Uterus (tissue), 2 donors: Measurements from ENCODE around the gene HORMAD2.

Experiments used
- POLR2A ChIP-seq, 2 donors: fragments of 450-650 bp; IDR thresholded peaks; one replicate each; pipeline ENCODE4 v1.6.1; 2016; ENCODE audit warnings: antibody characterized with exemption in 2 of 2, mild to moderate bottlenecking in 1 of 2, moderate library complexity in 1 of 2
- TF ChIP-seq, protein P1 (sequence below), 4 experiments: fragments of 200-600 bp in 2 of 4; fragments of 450-650 bp in 2 of 4; sonication (generic) in 2 of 4; IDR thresholded peaks; one replicate each; pipeline ENCODE4 v1.5.1; 2016 to 2019; ENCODE audit warnings: antibody characterized with exemption in 4 of 4, mild to moderate bottlenecking in 2 of 4, moderate library complexity in 1 of 4

DNA sequence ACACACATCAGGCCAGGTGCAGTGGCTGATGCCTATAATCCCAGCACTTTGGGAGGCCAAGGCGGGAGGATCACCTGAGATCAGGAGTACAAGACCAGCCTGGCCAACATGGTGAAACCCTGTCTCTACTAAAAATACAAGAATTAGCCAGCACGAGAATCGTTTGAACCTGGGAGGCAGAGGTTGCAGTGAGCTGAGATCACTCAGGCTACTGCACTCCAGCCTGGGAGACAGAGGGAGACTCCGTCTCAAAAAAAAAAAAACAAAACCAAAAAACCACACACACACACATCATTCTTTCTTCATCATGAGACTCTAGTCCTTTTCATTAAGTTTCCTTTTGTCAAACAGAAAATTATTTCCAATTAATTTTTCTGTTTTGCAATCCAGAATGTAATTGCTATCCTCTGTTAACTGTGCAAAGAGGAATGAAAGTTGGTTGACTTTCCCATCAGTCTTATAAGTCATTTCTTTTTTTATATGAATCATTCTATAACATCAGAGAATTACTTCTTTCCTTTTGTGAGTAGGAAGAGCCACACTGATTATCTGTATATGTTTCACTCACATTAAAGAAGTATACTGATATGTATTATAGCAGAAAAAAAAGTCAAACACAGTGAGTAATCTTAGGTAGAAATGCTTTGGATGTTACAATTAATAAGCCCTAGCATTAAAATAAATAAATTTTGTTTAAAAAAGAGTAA is 52.2 kb downstream of the HORMAD2 start:
- no peak for TF ChIP-seq POLR2A (IDR thresholded peaks at IDR 0.05)
- TF ChIP-seq, protein P1, sequence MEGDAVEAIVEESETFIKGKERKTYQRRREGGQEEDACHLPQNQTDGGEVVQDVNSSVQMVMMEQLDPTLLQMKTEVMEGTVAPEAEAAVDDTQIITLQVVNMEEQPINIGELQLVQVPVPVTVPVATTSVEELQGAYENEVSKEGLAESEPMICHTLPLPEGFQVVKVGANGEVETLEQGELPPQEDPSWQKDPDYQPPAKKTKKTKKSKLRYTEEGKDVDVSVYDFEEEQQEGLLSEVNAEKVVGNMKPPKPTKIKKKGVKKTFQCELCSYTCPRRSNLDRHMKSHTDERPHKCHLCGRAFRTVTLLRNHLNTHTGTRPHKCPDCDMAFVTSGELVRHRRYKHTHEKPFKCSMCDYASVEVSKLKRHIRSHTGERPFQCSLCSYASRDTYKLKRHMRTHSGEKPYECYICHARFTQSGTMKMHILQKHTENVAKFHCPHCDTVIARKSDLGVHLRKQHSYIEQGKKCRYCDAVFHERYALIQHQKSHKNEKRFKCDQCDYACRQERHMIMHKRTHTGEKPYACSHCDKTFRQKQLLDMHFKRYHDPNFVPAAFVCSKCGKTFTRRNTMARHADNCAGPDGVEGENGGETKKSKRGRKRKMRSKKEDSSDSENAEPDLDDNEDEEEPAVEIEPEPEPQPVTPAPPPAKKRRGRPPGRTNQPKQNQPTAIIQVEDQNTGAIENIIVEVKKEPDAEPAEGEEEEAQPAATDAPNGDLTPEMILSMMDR (IDR thresholded peaks at IDR 0.05) = no peak
